ENCODE measurements around the gene ASXL2. TPM values are rescaled to one million over a fixed set of nuclear protein-coding genes. Genes with fewer than 3 reads are reported as not detected.
"Not testable (repeated sequence)": the region's sequence is repeated elsewhere in the genome, so short reads cannot be mapped to it uniquely, and the experiment has no call there.

Gene ASXL2
- polyA plus RNA-seq, 1 experiment: 14.0 TPM

- Histone ChIP-seq H3K9me3 (ENCODE audit: control insufficient read depth, insufficient read depth, low read length) (no peaks in the 10 kb centered on the region; the same call in 1 of the 2 replicates), H3K27me3 (ENCODE audit: control insufficient read depth, insufficient read depth, low read length) (no peaks in the 10 kb centered on the region), H3K27ac (ENCODE audit: low read depth, low read length) (no peak overlapping the region), H3K4me3 (ENCODE audit: low read depth, low read length) (no peak overlapping the region)
- ChIA-PET CTCF (no interaction called here), POLR2A (no interaction called here)
- no peak for DNase-seq (ENCODE audit: low read depth, low spot score)
- TF ChIP-seq CTCF (IDR thresholded peaks at IDR 0.05; ENCODE audit: low read depth, low read length): no peak
Observed at GRCh38 chr2:25912851-25913695, 34.8 kb upstream of the ASXL2 start.

- not testable (repeated sequence) for H3K4me3 ChIP-seq (ENCODE audit: low read depth, low read length); DNase-seq (ENCODE audit: low read depth, low spot score); H3K27ac ChIP-seq (ENCODE audit: low read depth, low read length); H3K27me3 ChIP-seq (ENCODE audit: control insufficient read depth, insufficient read depth, low read length); H3K9me3 ChIP-seq (ENCODE audit: control insufficient read depth, insufficient read depth, low read length)
- POLR2A ChIA-PET: interaction anchor here (1.2 kb wide), 1 partner anchor 11 kb away, joined by 11 read pairs; no protein-coding TSS in a partner anchor
- CTCF ChIA-PET: interaction anchor here (0.6 kb wide), 1 partner anchor 65 kb away, joined by 5 read pairs; no protein-coding TSS in a partner anchor
Observed at GRCh38 chr2:25909574-25909973, 31.3 kb upstream of the ASXL2 start.

- DNase-seq (ENCODE audit: low read depth, low spot score): no peak
- Histone ChIP-seq H3K27ac (ENCODE audit: low read depth, low read length) (no peak overlapping the region), H3K9me3 (ENCODE audit: control insufficient read depth, insufficient read depth, low read length) (0 out of 2 replicates have a peak, but pooled peaks cover 3% of the 10 kb centered on the region), H3K4me3 (ENCODE audit: low read depth, low read length) (no peak overlapping the region), H3K27me3 (ENCODE audit: control insufficient read depth, insufficient read depth, low read length) (peaks cover 2% of the 10 kb centered on the region)
- POLR2A ChIA-PET: interaction anchor here (0.9 kb wide), 1 partner anchor 27 kb away, joined by 3 read pairs; the partner anchor contains the start of gene ASXL2
- no peak for TF ChIP-seq CTCF (IDR thresholded peaks at IDR 0.05; ENCODE audit: low read depth, low read length)
- CTCF ChIA-PET: no interaction called here
Observed at GRCh38 chr2:25905126-25905525, 26.8 kb upstream of the ASXL2 start.

GRCh38 chr2:25903216-25903776 lies 25.0 kb upstream of the ASXL2 start:
- no peak for TF ChIP-seq CTCF (IDR thresholded peaks at IDR 0.05; ENCODE audit: low read depth, low read length)
- Histone ChIP-seq H3K27me3 (ENCODE audit: control insufficient read depth, insufficient read depth, low read length) (peaks cover 2% of the 10 kb centered on the region), H3K9me3 (ENCODE audit: control insufficient read depth, insufficient read depth, low read length) (0 out of 2 replicates have a peak, but pooled peaks cover 3% of the 10 kb centered on the region), H3K4me3 (ENCODE audit: low read depth, low read length) (no peak overlapping the region), H3K27ac (ENCODE audit: low read depth, low read length) (no peak overlapping the region)
- CTCF ChIA-PET: interaction anchor here (1.2 kb wide), 1 partner anchor 47 kb away, joined by 3 read pairs; no protein-coding TSS in a partner anchor
- no peak for DNase-seq (ENCODE audit: low read depth, low spot score)
- POLR2A ChIA-PET: interaction anchor here (0.7 kb wide), 1 partner anchor 28 kb away, joined by 9 read pairs; no protein-coding TSS in a partner anchor

- H3K4me3 ChIP-seq (ENCODE audit: low read depth, low read length): no peak overlapping the region
- no peak for TF ChIP-seq CTCF (IDR thresholded peaks at IDR 0.05; ENCODE audit: low read depth, low read length)
- CTCF ChIA-PET: no interaction called here
- 0 out of 2 replicates have a peak, but pooled peaks cover 3% of the 10 kb centered on the region for H3K9me3 ChIP-seq (ENCODE audit: control insufficient read depth, insufficient read depth, low read length)
- H3K27me3 ChIP-seq (ENCODE audit: control insufficient read depth, insufficient read depth, low read length): no peaks in the 10 kb centered on the region
- no peak overlapping the region for H3K27ac ChIP-seq (ENCODE audit: low read depth, low read length)
- POLR2A ChIA-PET: no interaction called here
- DNase-seq (ENCODE audit: low read depth, low spot score): no peak
Observed at GRCh38 chr2:25899404-25899970, 21.2 kb upstream of the ASXL2 start.

All from AG04450 (cell line).